ENCODE results near the gene ELMO1. TPM values are rescaled to one million over a fixed set of nuclear protein-coding genes. Genes with fewer than 3 reads are reported as not detected.
"Not testable (repeated sequence)": the region's sequence is repeated elsewhere in the genome, so short reads cannot be mapped to it uniquely, and the experiment has no call there.

The ELMO1 gene
- total RNA-seq, 2 experiments from 2014 or later, result 129 to 137 TPM

DNA sequence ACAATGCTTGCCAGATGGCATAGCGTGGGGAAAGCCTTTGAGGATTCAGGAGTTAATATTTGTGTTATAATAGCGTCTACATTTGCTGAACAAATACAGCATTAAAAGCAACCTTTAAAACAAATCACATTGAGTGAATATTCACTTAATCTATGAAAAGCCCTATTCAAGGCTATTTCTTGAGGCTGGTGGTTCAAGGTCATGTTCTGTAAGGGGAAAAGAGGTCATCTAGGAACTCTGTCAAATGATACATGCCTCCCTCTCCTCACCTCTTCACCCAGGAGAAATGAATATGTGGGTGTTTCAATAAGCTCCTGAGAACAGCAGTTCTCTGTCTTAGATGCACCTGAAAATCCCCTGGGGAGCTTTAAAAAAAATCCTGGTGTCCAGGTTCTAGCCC, 303.0 kb downstream of the ELMO1 start:
- Mint-ChIP-seq H3K27ac (no peak overlapping the region), H3K9me3 (peaks cover 14% of the 10 kb centered on the region), H3K36me3 (ENCODE audit: low read depth) (peaks cover 50% of the 10 kb centered on the region), H3K4me1 (ENCODE audit: low read depth) (peaks cover 10% of the 10 kb centered on the region), H3K4me3 (no peak overlapping the region), H3K27me3 (ENCODE audit: low read depth) (no peaks in the 10 kb centered on the region)
- no peak for DNase-seq
- CTCF ChIA-PET, result no interaction called here
- intact Hi-C loops (cut with micrococcal nuclease), result no loop called here

GRCh38 chr7:37144423-37144822, 304.2 kb downstream of the ELMO1 start:
- H3K4me3 Mint-ChIP-seq, result no peak overlapping the region
- peaks cover 25% of the 10 kb centered on the region for H3K9me3 Mint-ChIP-seq
- peaks cover 57% of the 10 kb centered on the region for H3K36me3 Mint-ChIP-seq (ENCODE audit: low read depth)
- H3K4me1 Mint-ChIP-seq (ENCODE audit: low read depth), result peaks cover 7% of the 10 kb centered on the region
- CTCF ChIA-PET, result interaction anchor here (0.6 kb wide), 1 partner anchor 1247 kb away, joined by 3 read pairs; no protein-coding TSS in a partner anchor
- intact Hi-C loops (cut with micrococcal nuclease), result no loop called here
- H3K27me3 Mint-ChIP-seq (ENCODE audit: low read depth), result no peaks in the 10 kb centered on the region
- DNase-seq, result no peak
- no peak overlapping the region for H3K27ac Mint-ChIP-seq

DNA sequence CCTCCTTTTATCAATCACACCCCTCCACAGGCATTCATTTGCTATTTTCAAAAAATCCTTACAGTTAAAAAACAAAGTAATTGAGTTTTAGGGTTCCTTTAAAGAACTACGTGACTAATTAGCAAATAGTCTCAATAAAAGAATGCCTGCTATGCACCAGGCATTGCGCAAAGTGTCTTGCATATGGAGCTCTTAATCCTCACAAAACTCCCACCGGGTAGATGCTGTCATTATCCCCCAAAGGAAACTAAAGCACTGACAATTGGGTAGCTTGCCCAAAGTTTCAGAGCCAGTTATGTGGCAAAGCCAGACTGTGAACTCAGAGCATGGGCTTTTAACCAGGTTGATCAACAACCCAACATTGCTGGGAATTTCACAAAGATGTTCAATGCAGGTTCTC, 305.7 kb downstream of the ELMO1 start:
- CTCF ChIA-PET, result interaction anchor here (1.3 kb wide), 1 partner anchor 39 kb away, joined by 3 read pairs; no protein-coding TSS in a partner anchor
- intact Hi-C loops (cut with micrococcal nuclease), result no loop called here
- peaks cover 6% of the 10 kb centered on the region for H3K4me1 Mint-ChIP-seq (ENCODE audit: low read depth)
- H3K36me3 Mint-ChIP-seq (ENCODE audit: low read depth), result peaks cover 63% of the 10 kb centered on the region
- no peak overlapping the region for H3K4me3 Mint-ChIP-seq
- no peak overlapping the region for H3K27ac Mint-ChIP-seq
- no peak for DNase-seq
- peaks cover 31% of the 10 kb centered on the region for H3K9me3 Mint-ChIP-seq
- H3K27me3 Mint-ChIP-seq (ENCODE audit: low read depth), result no peaks in the 10 kb centered on the region

DNA sequence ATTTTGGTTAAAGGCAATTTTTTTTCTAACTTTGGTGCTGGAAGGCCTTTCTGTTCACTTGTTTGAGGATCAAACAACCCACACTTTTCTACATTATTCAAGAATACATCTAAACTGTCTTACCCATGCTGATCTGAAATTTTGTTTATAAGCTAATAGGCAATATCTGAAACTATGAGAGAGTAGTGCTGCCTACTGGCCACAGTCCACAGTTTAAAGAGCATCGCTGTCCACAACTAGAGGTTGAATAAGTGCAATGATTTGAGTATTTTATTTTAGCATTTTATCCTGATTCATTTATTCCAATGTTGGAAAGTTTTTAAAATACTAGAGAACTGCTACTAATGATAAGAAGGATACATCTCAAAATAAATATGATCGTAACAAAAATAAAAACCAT, 306.9 kb downstream of the ELMO1 start:
- CTCF ChIA-PET, result no interaction called here
- Mint-ChIP-seq H3K4me3 (no peak overlapping the region), H3K27ac (no peak overlapping the region), H3K9me3 (peaks cover 32% of the 10 kb centered on the region), H3K27me3 (ENCODE audit: low read depth) (no peaks in the 10 kb centered on the region), H3K36me3 (ENCODE audit: low read depth) (peaks cover 58% of the 10 kb centered on the region), H3K4me1 (ENCODE audit: low read depth) (peaks cover 8% of the 10 kb centered on the region)
- intact Hi-C loops (cut with micrococcal nuclease), result no loop called here
- no peak for DNase-seq

- H3K9me3 Mint-ChIP-seq; DNase-seq; H3K4me3 Mint-ChIP-seq; H3K27me3 Mint-ChIP-seq (ENCODE audit: low read depth); intact Hi-C loops (cut with micrococcal nuclease); H3K4me1 Mint-ChIP-seq (ENCODE audit: low read depth); H3K27ac Mint-ChIP-seq: not testable (repeated sequence)
- CTCF ChIA-PET, result interaction anchor here (0.6 kb wide), 1 partner anchor 36 kb away, joined by 3 read pairs; no protein-coding TSS in a partner anchor
- peaks cover 74% of the 10 kb centered on the region for H3K36me3 Mint-ChIP-seq (ENCODE audit: low read depth)
Measured at GRCh38 chr7:37133902-37134301, 314.8 kb downstream of the ELMO1 start.

DNA sequence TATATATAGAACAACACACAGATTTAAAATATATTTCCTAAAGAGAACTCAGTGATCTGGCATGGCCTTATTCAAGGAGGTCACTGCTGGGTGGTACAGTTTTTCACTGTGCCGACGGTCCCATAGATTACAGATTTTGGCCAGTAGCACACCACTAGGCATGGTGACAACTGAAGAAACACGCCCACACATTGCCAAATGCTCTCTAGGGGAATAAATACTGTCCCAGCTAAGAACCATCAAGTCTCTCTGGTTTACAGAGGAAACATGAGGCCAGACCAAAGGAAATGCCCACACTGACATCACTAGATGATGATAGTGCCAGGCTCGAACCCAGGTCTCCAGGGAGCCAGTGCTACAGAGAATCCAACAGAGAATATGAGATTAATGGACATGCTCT, 316.8 kb downstream of the ELMO1 start:
- Mint-ChIP-seq H3K27ac (no peak overlapping the region), H3K9me3 (peaks cover 8% of the 10 kb centered on the region), H3K4me1 (ENCODE audit: low read depth) (peaks cover 7% of the 10 kb centered on the region), H3K36me3 (ENCODE audit: low read depth) (peaks cover 82% of the 10 kb centered on the region), H3K4me3 (no peak overlapping the region), H3K27me3 (ENCODE audit: low read depth) (no peaks in the 10 kb centered on the region)
- DNase-seq, result no peak
- intact Hi-C loops (cut with micrococcal nuclease), result no loop called here
- CTCF ChIA-PET, result no interaction called here

DNA sequence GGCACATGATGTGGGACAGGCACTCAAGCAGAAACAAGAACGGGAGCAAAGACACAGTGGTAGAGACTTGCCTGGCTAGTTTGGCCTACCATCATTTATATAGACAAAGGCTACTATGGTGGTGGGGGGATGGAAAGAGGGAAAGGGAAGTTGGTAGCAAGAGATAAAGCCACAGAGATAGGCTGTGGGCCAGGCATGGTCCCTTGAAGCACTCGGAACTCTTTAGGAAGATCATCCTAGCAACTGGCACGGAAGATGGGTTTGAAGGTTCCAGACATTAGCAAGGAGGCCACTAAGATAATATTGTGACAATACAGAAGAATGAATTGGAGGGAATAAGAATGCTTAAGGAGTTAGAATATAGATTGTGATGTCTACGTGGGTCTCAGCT, 319.6 kb downstream of the ELMO1 start:
- CTCF ChIA-PET, result no interaction called here
- H3K4me1 Mint-ChIP-seq (ENCODE audit: low read depth), result peaks cover 11% of the 10 kb centered on the region
- peaks cover 11% of the 10 kb centered on the region for H3K9me3 Mint-ChIP-seq
- no peak overlapping the region for H3K27ac Mint-ChIP-seq
- no peak for DNase-seq
- intact Hi-C loops (cut with micrococcal nuclease), result no loop called here
- H3K36me3 Mint-ChIP-seq (ENCODE audit: low read depth), result peaks cover 86% of the 10 kb centered on the region
- no peak overlapping the region for H3K4me3 Mint-ChIP-seq
- no peaks in the 10 kb centered on the region for H3K27me3 Mint-ChIP-seq (ENCODE audit: low read depth)

GRCh38 chr7:37128327-37129034, 320.2 kb downstream of the ELMO1 start:
- Mint-ChIP-seq H3K9me3 (peaks cover 11% of the 10 kb centered on the region), H3K27me3 (ENCODE audit: low read depth) (no peaks in the 10 kb centered on the region), H3K27ac (no peak overlapping the region), H3K4me1 (ENCODE audit: low read depth) (peaks cover 9% of the 10 kb centered on the region), H3K36me3 (ENCODE audit: low read depth) (peaks cover 83% of the 10 kb centered on the region), H3K4me3 (no peak overlapping the region)
- DNase-seq, result no peak
- CTCF ChIA-PET, result no interaction called here
- intact Hi-C loops (cut with micrococcal nuclease), result no loop called here

DNA sequence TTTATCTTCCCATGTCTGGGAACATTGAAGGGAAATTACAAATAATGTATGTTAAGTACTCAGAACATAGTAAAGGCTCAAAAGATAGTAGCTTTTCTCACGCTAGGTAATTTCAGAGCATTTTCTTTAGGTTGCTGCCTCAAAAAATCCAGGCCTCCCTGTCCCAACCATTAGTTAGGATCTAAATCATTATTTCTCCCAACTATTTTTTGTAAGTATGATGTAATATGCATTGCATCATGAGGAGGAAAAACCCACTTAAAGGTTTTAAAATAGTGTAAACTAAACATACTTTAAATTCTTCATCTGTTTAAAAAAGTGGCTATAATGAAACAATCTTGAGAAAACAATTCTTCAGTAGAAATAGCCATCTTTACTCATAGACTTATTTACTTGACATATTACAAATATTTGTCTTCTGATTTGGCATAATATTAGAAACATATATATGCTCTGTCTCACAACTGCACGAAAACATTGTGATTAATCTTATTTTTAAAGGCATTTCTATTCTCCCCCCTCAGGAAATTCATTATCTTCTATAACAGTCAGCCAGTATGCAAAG, 329.3 kb downstream of the ELMO1 start:
- CTCF ChIA-PET, result no interaction called here
- no peak for DNase-seq
- Mint-ChIP-seq H3K36me3 (ENCODE audit: low read depth) (peaks cover 34% of the 10 kb centered on the region), H3K27me3 (ENCODE audit: low read depth) (no peaks in the 10 kb centered on the region), H3K9me3 (peaks cover 2% of the 10 kb centered on the region), H3K27ac (no peak overlapping the region), H3K4me1 (ENCODE audit: low read depth) (peaks cover 69% of the 10 kb centered on the region), H3K4me3 (no peak overlapping the region)
- intact Hi-C loops (cut with micrococcal nuclease), result no loop called here

- CTCF ChIA-PET, result no interaction called here
Measured at GRCh38 chr7:37118004-37118403, 330.7 kb downstream of the ELMO1 start.

DNA sequence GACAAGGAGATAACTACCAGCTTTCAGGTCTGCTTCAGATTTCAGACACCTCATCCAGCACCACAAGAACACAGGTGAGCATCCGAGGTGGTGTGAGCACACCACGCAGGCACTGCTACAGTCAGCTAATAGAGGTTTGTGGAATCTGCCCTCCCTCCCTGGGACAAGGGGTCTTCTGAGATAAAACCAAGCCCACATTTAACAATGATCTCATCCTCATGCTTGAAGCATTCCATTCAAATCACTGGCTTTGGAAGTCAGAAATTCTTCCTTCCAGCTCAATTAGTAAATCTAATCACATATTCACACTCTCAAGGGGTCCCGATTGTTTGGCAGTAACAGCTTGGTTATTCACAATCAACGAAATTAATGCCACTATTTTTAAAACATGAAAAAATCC, 331.4 kb downstream of the ELMO1 start:
- H3K27ac Mint-ChIP-seq, result no peak overlapping the region
- H3K9me3 Mint-ChIP-seq, result no peaks in the 10 kb centered on the region
- H3K27me3 Mint-ChIP-seq (ENCODE audit: low read depth), result no peaks in the 10 kb centered on the region
- intact Hi-C loops (cut with micrococcal nuclease), result no loop called here
- CTCF ChIA-PET, result no interaction called here
- H3K4me3 Mint-ChIP-seq, result no peak overlapping the region
- peaks cover 67% of the 10 kb centered on the region for H3K4me1 Mint-ChIP-seq (ENCODE audit: low read depth)
- peaks cover 29% of the 10 kb centered on the region for H3K36me3 Mint-ChIP-seq (ENCODE audit: low read depth)
- DNase-seq, result no peak

More at GRCh38 chr7:37118004-37118403, 330.7 kb downstream of the ELMO1 start:
- H3K27ac Mint-ChIP-seq, result no peak overlapping the region
- intact Hi-C loops (cut with micrococcal nuclease), result no loop called here
- no peak overlapping the region for H3K4me3 Mint-ChIP-seq
- DNase-seq, result no peak
- peaks cover 71% of the 10 kb centered on the region for H3K4me1 Mint-ChIP-seq (ENCODE audit: low read depth)
- H3K27me3 Mint-ChIP-seq (ENCODE audit: low read depth), result no peaks in the 10 kb centered on the region
- peaks cover 33% of the 10 kb centered on the region for H3K36me3 Mint-ChIP-seq (ENCODE audit: low read depth)
- H3K9me3 Mint-ChIP-seq, result peaks cover 2% of the 10 kb centered on the region

GRCh38 chr7:37116093-37116701, 332.5 kb downstream of the ELMO1 start:
- Mint-ChIP-seq H3K36me3 (ENCODE audit: low read depth) (peaks cover 25% of the 10 kb centered on the region), H3K4me1 (ENCODE audit: low read depth) (peaks cover 63% of the 10 kb centered on the region), H3K27ac (peak overlapping the region; percentile 25), H3K9me3 (no peaks in the 10 kb centered on the region), H3K4me3 (no peak overlapping the region), H3K27me3 (ENCODE audit: low read depth) (no peaks in the 10 kb centered on the region)
- intact Hi-C loops (cut with micrococcal nuclease), result no loop called here
- CTCF ChIA-PET, result interaction anchor here (1.2 to 1.3 kb wide), 2 partner anchors 66 to 128 kb away, joined by 3 to 6 read pairs; no protein-coding TSS in a partner anchor
- no peak for DNase-seq
